ENCODE data around the gene GON4L. TPM values are rescaled to one million over a fixed set of nuclear protein-coding genes. Genes with fewer than 3 reads are reported as not detected.
A peak's percentile ranks its signal among the peaks of the same experiment; 100 is the strongest.
"Not testable (repeated sequence)": the region's sequence is repeated elsewhere in the genome, so short reads cannot be mapped to it uniquely, and the experiment has no call there.

The GON4L gene
- total RNA-seq, 5 donors from 2014 or later (not counting 1 experiment from before 2014, with no cell fraction given) = 101 to 113 (median 105) TPM

DNA sequence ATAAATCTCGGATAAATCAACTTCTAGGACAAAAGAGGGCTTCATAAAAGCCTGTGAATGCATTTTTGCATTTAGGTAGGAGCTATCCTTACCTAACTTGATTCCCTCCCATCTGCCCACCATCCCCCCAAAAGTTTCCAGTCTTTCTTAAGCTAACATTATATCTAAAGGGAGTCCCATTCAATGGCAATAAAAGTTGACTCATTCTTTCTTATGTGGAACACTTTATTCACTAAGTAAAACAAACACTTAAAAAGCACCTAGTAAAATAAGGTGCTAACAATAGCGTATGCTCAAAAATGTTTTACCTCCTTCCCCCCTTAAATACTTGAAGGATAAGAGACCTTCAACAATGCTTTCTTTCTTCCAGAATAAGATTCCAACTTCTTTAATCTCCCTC lies 83.8 kb downstream of the GON4L start:
- Mint-ChIP-seq H3K9me3 (no peaks in the 10 kb centered on the region), H3K4me1 (peaks cover 0 to 11% (median 3%) of the 10 kb centered on the region in 3 donors), H3K27ac (no peak overlapping the region), H3K36me3 (peaks cover 70% of the 10 kb centered on the region), H3K4me3 (no peak overlapping the region), H3K27me3 (no peaks in the 10 kb centered on the region)
- Histone ChIP-seq H3K27me3 (replicated peaks in 1 of 2; ENCODE audit: control insufficient read depth in 2 of 2, extremely low read depth in 1 of 2, insufficient read depth in 2 of 2, low read length in 1 of 2) (no peaks in the 10 kb centered on the region), H3K36me3 (ENCODE audit: control insufficient read depth in 2 of 2, extremely low read depth in 1 of 2, insufficient read depth in 1 of 2, low read length in 1 of 2) (peaks cover 10 to 83% of the 10 kb centered on the region in 2 donors), H3K9me3 (no peaks in the 10 kb centered on the region), H3K4me1 (ENCODE audit: control insufficient read depth in 1 of 2, extremely low read depth in 1 of 2, insufficient read depth in 2 of 2, low read length in 2 of 2) (no peaks in the 10 kb centered on the region), H3K4me3 (ENCODE audit: control insufficient read depth in 1 of 2, extremely low read depth in 1 of 2, low read length in 1 of 2) (no peak overlapping the region), H3K27ac (ENCODE audit: low read length) (no peak overlapping the region)
- CTCF ChIA-PET = interaction anchor here in 1 of 2 donors (0.5 to 0.6 kb wide), 2 partner anchors 125 to 521 kb away, joined by 3 read pairs; no protein-coding TSS in a partner anchor
- DNase-seq (no peak), ATAC-seq (replicated peaks in 1 of 4) (no peak)
- WGBS (ENCODE audit: insufficient coverage) = no CpG with 5 or more reads among the region's 2 CpGs
- POLR2A ChIA-PET = no interaction called here

- ChIA-PET CTCF (no interaction called here), POLR2A (no interaction called here)
- Mint-ChIP-seq H3K27ac (peak overlapping the region in 1 of 2 donors; percentile 39), H3K36me3 (peaks cover 65% of the 10 kb centered on the region), H3K4me1 (no peaks in the 10 kb centered on the region), H3K9me3 (no peaks in the 10 kb centered on the region), H3K4me3 (no peak overlapping the region), H3K27me3 (no peaks in the 10 kb centered on the region)
- Histone ChIP-seq H3K4me1 (ENCODE audit: control insufficient read depth in 1 of 2, extremely low read depth in 1 of 2, insufficient read depth in 2 of 2, low read length in 2 of 2) (no peaks in the 10 kb centered on the region), H3K27ac (ENCODE audit: low read length) (no peak overlapping the region), H3K27me3 (replicated peaks in 1 of 2; ENCODE audit: control insufficient read depth in 2 of 2, extremely low read depth in 1 of 2, insufficient read depth in 2 of 2, low read length in 1 of 2) (no peaks in the 10 kb centered on the region), H3K36me3 (ENCODE audit: control insufficient read depth in 2 of 2, extremely low read depth in 1 of 2, insufficient read depth in 1 of 2, low read length in 1 of 2) (peaks cover 10 to 80% of the 10 kb centered on the region in 2 donors), H3K9me3 (no peaks in the 10 kb centered on the region), H3K4me3 (ENCODE audit: control insufficient read depth in 1 of 2, extremely low read depth in 1 of 2, low read length in 1 of 2) (no peak overlapping the region)
- DNase-seq (no peak), ATAC-seq (replicated peaks in 1 of 4) (no peak)
- WGBS (ENCODE audit: insufficient coverage) = no CpG with 5 or more reads among the region's 5 CpGs
Observed at GRCh38 chr1:155769257-155769656, 87.8 kb downstream of the GON4L start.

DNA sequence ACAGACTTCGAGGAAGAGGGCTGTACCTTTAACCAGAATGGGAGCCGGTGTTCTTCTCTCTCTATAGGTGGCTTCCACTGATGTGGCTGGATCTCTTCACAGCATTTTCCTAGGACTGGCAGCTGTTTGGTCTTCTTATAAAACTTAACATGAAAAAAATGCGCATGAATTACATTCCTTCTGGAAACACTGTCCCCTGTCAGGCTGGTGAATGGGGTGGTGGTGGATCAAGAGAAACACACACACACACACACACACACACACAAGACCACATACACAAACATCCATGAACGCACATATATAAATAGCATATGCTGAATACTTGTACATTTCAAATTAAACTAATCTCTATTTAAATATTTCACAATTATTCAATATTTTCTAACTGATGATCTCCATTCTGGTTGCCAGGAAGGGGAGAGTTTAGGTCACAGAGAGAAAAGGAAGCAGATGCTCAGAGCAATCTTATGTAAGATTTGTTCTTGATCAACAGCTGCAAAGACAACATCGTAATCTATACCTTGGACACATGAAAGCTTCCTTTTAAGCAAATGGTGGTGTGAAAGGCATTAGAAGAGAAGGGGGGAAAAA lies 89.5 kb downstream of the GON4L start:
- ATAC-seq (replicated peaks in 1 of 4); H3K4me3 Mint-ChIP-seq; H3K27ac Mint-ChIP-seq; H3K4me3 ChIP-seq (ENCODE audit: control insufficient read depth in 1 of 2, extremely low read depth in 1 of 2, low read length in 1 of 2); H3K4me1 ChIP-seq (ENCODE audit: control insufficient read depth in 1 of 2, extremely low read depth in 1 of 2, insufficient read depth in 2 of 2, low read length in 2 of 2); POLR2A ChIA-PET; H3K9me3 ChIP-seq; H3K27me3 ChIP-seq (replicated peaks in 1 of 2; ENCODE audit: control insufficient read depth in 2 of 2, extremely low read depth in 1 of 2, insufficient read depth in 2 of 2, low read length in 1 of 2); DNase-seq; H3K4me1 Mint-ChIP-seq; H3K27me3 Mint-ChIP-seq; H3K9me3 Mint-ChIP-seq; CTCF ChIA-PET; H3K27ac ChIP-seq (ENCODE audit: low read length): not testable (repeated sequence)
- H3K36me3 ChIP-seq (ENCODE audit: control insufficient read depth in 2 of 2, extremely low read depth in 1 of 2, insufficient read depth in 1 of 2, low read length in 1 of 2) = peaks cover 10 to 80% of the 10 kb centered on the region in 2 donors
- no CpG with 5 or more reads among the region's 5 CpGs for WGBS (ENCODE audit: insufficient coverage)
- H3K36me3 Mint-ChIP-seq = peaks cover 58% of the 10 kb centered on the region

- peaks cover 57% of the 10 kb centered on the region for H3K36me3 Mint-ChIP-seq
- POLR2A ChIA-PET = interaction anchor here in 1 of 2 donors (0.5 kb wide), 1 partner anchor 412 kb away, joined by 3 read pairs; no protein-coding TSS in a partner anchor
- WGBS (ENCODE audit: insufficient coverage) = no CpG with 5 or more reads among the region's 7 CpGs
Observed at GRCh38 chr1:155763989-155764388, 93.0 kb downstream of the GON4L start.

GRCh38 chr1:155763090-155763815 lies 93.8 kb downstream of the GON4L start:
- H3K27me3 Mint-ChIP-seq, DNase-seq: not testable (repeated sequence)
- H3K36me3 ChIP-seq (ENCODE audit: control insufficient read depth in 2 of 2, extremely low read depth in 1 of 2, insufficient read depth in 1 of 2, low read length in 1 of 2) = peaks cover 0 to 77% of the 10 kb centered on the region in 2 donors

More at GRCh38 chr1:155763989-155764388, 93.0 kb downstream of the GON4L start:
- H3K4me3 ChIP-seq (ENCODE audit: control insufficient read depth in 1 of 2, extremely low read depth in 1 of 2, low read length in 1 of 2); H3K27me3 ChIP-seq (replicated peaks in 1 of 2; ENCODE audit: control insufficient read depth in 2 of 2, extremely low read depth in 1 of 2, insufficient read depth in 2 of 2, low read length in 1 of 2); H3K9me3 ChIP-seq; DNase-seq; CTCF ChIA-PET; H3K4me1 Mint-ChIP-seq; H3K9me3 Mint-ChIP-seq; H3K27me3 Mint-ChIP-seq; ATAC-seq (replicated peaks in 1 of 4); H3K27ac ChIP-seq (ENCODE audit: low read length); H3K27ac Mint-ChIP-seq; H3K4me3 Mint-ChIP-seq; H3K4me1 ChIP-seq (ENCODE audit: control insufficient read depth in 1 of 2, extremely low read depth in 1 of 2, insufficient read depth in 2 of 2, low read length in 2 of 2): not testable (repeated sequence)
- peaks cover 0 to 75% of the 10 kb centered on the region in 2 donors for H3K36me3 ChIP-seq (ENCODE audit: control insufficient read depth in 2 of 2, extremely low read depth in 1 of 2, insufficient read depth in 1 of 2, low read length in 1 of 2)

DNA sequence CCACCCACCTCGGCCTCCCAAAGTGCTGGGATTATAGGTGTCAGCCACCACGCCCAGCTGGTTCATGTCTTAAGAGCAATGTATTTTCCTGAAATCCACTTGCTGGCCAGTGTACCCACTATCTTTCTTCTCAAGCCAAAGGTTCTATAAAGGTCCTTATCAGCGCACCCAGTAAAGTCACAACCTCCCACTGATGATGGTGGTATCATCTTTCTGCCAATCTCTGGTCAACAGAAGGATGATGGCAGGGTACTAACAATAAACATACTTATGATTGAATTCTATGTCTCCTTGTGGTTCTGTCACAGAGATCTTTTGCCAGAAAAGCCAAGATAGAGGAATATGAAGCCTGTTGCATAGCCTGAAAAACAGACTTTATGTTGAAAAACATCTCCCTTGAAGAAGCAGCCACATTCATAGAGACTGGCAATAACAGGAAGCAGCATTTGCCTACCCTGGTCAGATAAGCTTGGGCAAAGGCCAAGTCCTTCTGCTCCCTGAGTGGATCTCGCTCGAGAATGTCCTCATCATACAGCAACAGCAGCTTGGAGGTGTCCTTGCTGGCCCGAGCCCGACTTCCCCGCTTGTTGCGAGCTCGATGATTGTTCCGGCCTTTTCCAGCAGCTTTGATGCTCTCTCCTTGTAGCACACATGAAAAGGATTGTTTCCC lies 95.1 kb downstream of the GON4L start:
- ATAC-seq (replicated peaks in 1 of 4) (no peak), DNase-seq (no peak)
- Mint-ChIP-seq H3K9me3 (no peaks in the 10 kb centered on the region), H3K4me1 (no peaks in the 10 kb centered on the region), H3K27ac (no peak overlapping the region), H3K4me3 (no peak overlapping the region), H3K36me3 (peaks cover 57% of the 10 kb centered on the region), H3K27me3 (no peaks in the 10 kb centered on the region)
- no peak overlapping the region for H3K4me3 ChIP-seq (ENCODE audit: control insufficient read depth in 1 of 2, extremely low read depth in 1 of 2, low read length in 1 of 2)
- no peak overlapping the region for H3K27ac ChIP-seq (ENCODE audit: low read length)
- H3K27me3 ChIP-seq (replicated peaks in 1 of 2; ENCODE audit: control insufficient read depth in 2 of 2, extremely low read depth in 1 of 2, insufficient read depth in 2 of 2, low read length in 1 of 2) = no peaks in the 10 kb centered on the region
- ChIA-PET CTCF (interaction anchor here in 1 of 2 donors (0.9 kb wide), 1 partner anchor 422 kb away, joined by 3 read pairs; no protein-coding TSS in a partner anchor), POLR2A (interaction anchor here in 1 of 2 donors (0.7 kb wide), 1 partner anchor 279 kb away, joined by 8 read pairs; no protein-coding TSS in a partner anchor)
- peaks cover 4 to 76% of the 10 kb centered on the region in 2 donors for H3K36me3 ChIP-seq (ENCODE audit: control insufficient read depth in 2 of 2, extremely low read depth in 1 of 2, insufficient read depth in 1 of 2, low read length in 1 of 2)
- 95% methylated on average over 10 of the region's 11 CpGs for WGBS (ENCODE audit: insufficient coverage)
- no peaks in the 10 kb centered on the region for H3K9me3 ChIP-seq
- no peaks in the 10 kb centered on the region for H3K4me1 ChIP-seq (ENCODE audit: control insufficient read depth in 1 of 2, extremely low read depth in 1 of 2, insufficient read depth in 2 of 2, low read length in 2 of 2)

More at GRCh38 chr1:155763090-155763815, 93.8 kb downstream of the GON4L start:
- H3K9me3 ChIP-seq; H3K27ac Mint-ChIP-seq; H3K4me3 Mint-ChIP-seq; H3K4me1 ChIP-seq (ENCODE audit: control insufficient read depth in 1 of 2, extremely low read depth in 1 of 2, insufficient read depth in 2 of 2, low read length in 2 of 2); H3K27ac ChIP-seq (ENCODE audit: low read length); H3K4me3 ChIP-seq (ENCODE audit: control insufficient read depth in 1 of 2, extremely low read depth in 1 of 2, low read length in 1 of 2); ATAC-seq (replicated peaks in 1 of 4); CTCF ChIA-PET; H3K4me1 Mint-ChIP-seq; H3K27me3 ChIP-seq (replicated peaks in 1 of 2; ENCODE audit: control insufficient read depth in 2 of 2, extremely low read depth in 1 of 2, insufficient read depth in 2 of 2, low read length in 1 of 2); H3K9me3 Mint-ChIP-seq: not testable (repeated sequence)
- peaks cover 54% of the 10 kb centered on the region for H3K36me3 Mint-ChIP-seq
- 100% methylated on average over 2 of the region's 6 CpGs for WGBS (ENCODE audit: insufficient coverage)
- POLR2A ChIA-PET = interaction anchor here (0.5 to 0.6 kb wide), 2 partner anchors 73 to 411 kb away, joined by 3 read pairs; no protein-coding TSS in a partner anchor
